Measurements from ENCODE around the gene CNNM2.

The CNNM2 gene

DNA sequence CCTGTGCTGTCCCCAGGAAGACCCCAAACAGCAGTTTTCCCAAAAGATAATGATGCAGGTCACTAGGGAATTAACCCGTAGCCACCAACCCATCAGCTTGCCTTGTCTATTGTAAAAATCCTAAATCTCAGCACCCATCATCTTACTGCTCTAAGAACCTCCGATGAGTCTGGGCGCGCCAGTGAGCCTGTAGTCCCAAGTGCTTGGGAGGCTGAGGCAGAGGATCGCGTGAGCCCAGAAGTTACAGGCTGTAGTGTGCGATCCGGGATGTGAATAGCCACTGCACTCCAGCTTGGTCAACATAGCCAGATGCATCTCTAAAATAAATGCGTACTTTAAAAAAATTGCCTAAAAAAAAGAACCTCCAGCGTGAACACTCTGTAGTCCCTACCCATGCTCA is 47.9 kb upstream of the CNNM2 start:
- Histone ChIP-seq H3K36me3 (ENCODE audit: control insufficient read depth, low read length) (no peaks in the 10 kb centered on the region), H3K79me2 (ENCODE audit: control insufficient read depth, low read length) (no peaks in the 10 kb centered on the region), H3K9me3 (ENCODE audit: control insufficient read depth, insufficient read depth, low read length) (no peaks in the 10 kb centered on the region), H3K27me3 (ENCODE audit: control insufficient read depth, low read length) (peaks cover 10% of the 10 kb centered on the region), H3K4me3 (ENCODE audit: low read length) (no peak overlapping the region), H3K9me2 (replicated peaks; ENCODE audit: control insufficient read depth, low read length) (no peaks in the 10 kb centered on the region), H3K4me2 (ENCODE audit: low read length) (no peak overlapping the region), H3K4me1 (ENCODE audit: control insufficient read depth, low read length) (no peaks in the 10 kb centered on the region), H3F3A (ENCODE audit: control insufficient read depth, insufficient read depth) (no peaks in the 10 kb centered on the region), H4K20me1 (ENCODE audit: control insufficient read depth, insufficient read depth, low read depth, low read length) (no peaks in the 10 kb centered on the region), H3K27ac (ENCODE audit: low read depth, low read length) (no peak overlapping the region)
- TF ChIP-seq, protein P1, sequence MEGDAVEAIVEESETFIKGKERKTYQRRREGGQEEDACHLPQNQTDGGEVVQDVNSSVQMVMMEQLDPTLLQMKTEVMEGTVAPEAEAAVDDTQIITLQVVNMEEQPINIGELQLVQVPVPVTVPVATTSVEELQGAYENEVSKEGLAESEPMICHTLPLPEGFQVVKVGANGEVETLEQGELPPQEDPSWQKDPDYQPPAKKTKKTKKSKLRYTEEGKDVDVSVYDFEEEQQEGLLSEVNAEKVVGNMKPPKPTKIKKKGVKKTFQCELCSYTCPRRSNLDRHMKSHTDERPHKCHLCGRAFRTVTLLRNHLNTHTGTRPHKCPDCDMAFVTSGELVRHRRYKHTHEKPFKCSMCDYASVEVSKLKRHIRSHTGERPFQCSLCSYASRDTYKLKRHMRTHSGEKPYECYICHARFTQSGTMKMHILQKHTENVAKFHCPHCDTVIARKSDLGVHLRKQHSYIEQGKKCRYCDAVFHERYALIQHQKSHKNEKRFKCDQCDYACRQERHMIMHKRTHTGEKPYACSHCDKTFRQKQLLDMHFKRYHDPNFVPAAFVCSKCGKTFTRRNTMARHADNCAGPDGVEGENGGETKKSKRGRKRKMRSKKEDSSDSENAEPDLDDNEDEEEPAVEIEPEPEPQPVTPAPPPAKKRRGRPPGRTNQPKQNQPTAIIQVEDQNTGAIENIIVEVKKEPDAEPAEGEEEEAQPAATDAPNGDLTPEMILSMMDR (IDR thresholded peaks at IDR 0.05; ENCODE audit: low read depth, low read length, poor library complexity, severe bottlenecking): no peak
- TF ChIP-seq EZH2phosphoT487 (IDR thresholded peaks at IDR 0.05; ENCODE audit: borderline replicate concordance, low read length): no peak

DNA sequence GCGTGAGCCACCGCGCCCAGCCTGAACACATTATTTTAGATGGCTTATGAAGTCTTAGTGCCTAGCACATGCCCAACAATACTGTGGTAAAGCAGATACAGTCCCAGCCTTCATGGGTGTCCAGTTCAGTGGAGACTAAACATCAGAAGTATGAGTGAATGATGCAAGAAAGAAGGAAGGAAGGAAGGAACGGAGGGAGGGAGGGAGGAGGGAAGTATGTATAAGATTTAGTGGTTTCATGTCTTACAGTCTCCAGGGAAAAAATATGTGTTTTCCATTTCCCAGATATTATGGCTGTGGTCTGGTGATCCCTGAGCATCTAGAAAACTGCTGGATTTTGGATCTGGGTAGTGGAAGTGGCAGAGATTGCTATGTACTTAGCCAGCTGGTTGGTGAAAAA is 45.9 kb upstream of the CNNM2 start:
- no peak overlapping the region for H3K27ac ChIP-seq (ENCODE audit: low read depth, low read length)
- no peaks in the 10 kb centered on the region for H3K36me3 ChIP-seq (ENCODE audit: control insufficient read depth, low read length)
- no peak overlapping the region for H3K4me2 ChIP-seq (ENCODE audit: low read length)
- no peaks in the 10 kb centered on the region for H4K20me1 ChIP-seq (ENCODE audit: control insufficient read depth, insufficient read depth, low read depth, low read length)
- peaks cover 10% of the 10 kb centered on the region for H3K27me3 ChIP-seq (ENCODE audit: control insufficient read depth, low read length)
- H3K9me2 ChIP-seq (replicated peaks; ENCODE audit: control insufficient read depth, low read length): no peaks in the 10 kb centered on the region
- no peaks in the 10 kb centered on the region for H3K9me3 ChIP-seq (ENCODE audit: control insufficient read depth, insufficient read depth, low read length)
- no peaks in the 10 kb centered on the region for H3K79me2 ChIP-seq (ENCODE audit: control insufficient read depth, low read length)
- no peaks in the 10 kb centered on the region for H3K4me1 ChIP-seq (ENCODE audit: control insufficient read depth, low read length)
- TF ChIP-seq, protein P1 (IDR thresholded peaks at IDR 0.05; ENCODE audit: low read depth, low read length, poor library complexity, severe bottlenecking): no peak
- no peak for TF ChIP-seq EZH2phosphoT487 (IDR thresholded peaks at IDR 0.05; ENCODE audit: borderline replicate concordance, low read length)
- no peak overlapping the region for H3K4me3 ChIP-seq (ENCODE audit: low read length)
- H3F3A ChIP-seq (ENCODE audit: control insufficient read depth, insufficient read depth): no peaks in the 10 kb centered on the region

DNA sequence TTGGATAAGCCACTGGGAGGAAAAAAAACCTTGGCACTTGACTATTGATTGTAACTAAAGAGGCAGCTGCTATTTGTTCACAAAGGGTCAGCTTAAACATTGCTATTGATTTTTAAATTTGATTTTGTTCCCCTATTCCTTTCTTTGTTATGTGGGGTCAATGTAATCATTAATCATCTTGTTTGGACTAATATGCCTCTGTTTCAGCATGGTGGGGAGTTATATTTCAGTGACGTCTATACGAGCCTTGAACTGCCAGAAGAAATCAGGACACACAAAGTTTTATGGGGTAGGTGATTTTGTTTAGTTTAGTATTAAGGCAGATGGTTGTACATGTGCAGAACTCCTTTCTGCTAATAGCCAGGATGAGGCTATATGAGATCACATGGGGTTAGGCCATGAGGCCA is 41.3 kb upstream of the CNNM2 start:
- Histone ChIP-seq H4K20me1 (ENCODE audit: control insufficient read depth, insufficient read depth, low read depth, low read length) (no peaks in the 10 kb centered on the region), H3K4me1 (ENCODE audit: control insufficient read depth, low read length) (no peaks in the 10 kb centered on the region), H3K9me3 (ENCODE audit: control insufficient read depth, insufficient read depth, low read length) (no peaks in the 10 kb centered on the region), H3K27me3 (ENCODE audit: control insufficient read depth, low read length) (no peaks in the 10 kb centered on the region), H3K79me2 (ENCODE audit: control insufficient read depth, low read length) (no peaks in the 10 kb centered on the region), H3K9me2 (replicated peaks; ENCODE audit: control insufficient read depth, low read length) (no peaks in the 10 kb centered on the region), H3K4me3 (ENCODE audit: low read length) (no peak overlapping the region), H3K27ac (ENCODE audit: low read depth, low read length) (no peak overlapping the region), H3F3A (ENCODE audit: control insufficient read depth, insufficient read depth) (no peaks in the 10 kb centered on the region), H3K4me2 (ENCODE audit: low read length) (no peak overlapping the region), H3K36me3 (ENCODE audit: control insufficient read depth, low read length) (no peaks in the 10 kb centered on the region)
- TF ChIP-seq EZH2phosphoT487 (IDR thresholded peaks at IDR 0.05; ENCODE audit: borderline replicate concordance, low read length): no peak
- TF ChIP-seq, protein P1 (IDR thresholded peaks at IDR 0.05; ENCODE audit: low read depth, low read length, poor library complexity, severe bottlenecking): no peak

DNA sequence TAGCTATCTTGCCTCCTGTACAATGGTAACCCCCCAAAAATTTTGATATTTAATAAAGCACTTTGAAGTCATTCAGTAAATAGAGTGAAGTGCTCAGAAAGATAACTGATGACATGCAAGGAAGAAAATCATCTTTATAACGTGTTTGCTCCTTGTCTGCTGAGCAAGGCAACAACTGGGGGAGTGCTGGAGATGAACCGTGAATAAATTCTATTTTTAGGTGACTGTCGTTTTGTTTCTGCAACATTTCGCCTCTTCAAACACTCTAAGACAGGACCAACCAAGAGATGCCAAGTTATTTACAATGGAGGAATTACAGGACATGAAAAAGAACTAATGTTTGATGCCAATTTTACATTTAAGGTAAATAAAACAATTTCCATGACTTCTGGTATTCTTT is 39.5 kb upstream of the CNNM2 start:
- Histone ChIP-seq H3K27ac (ENCODE audit: low read depth, low read length) (no peak overlapping the region), H3K27me3 (ENCODE audit: control insufficient read depth, low read length) (no peaks in the 10 kb centered on the region), H3K4me2 (ENCODE audit: low read length) (no peak overlapping the region)

More for the DNA sequence above, 39.5 kb upstream of the CNNM2 start:
- Histone ChIP-seq H3F3A (ENCODE audit: control insufficient read depth, insufficient read depth) (no peaks in the 10 kb centered on the region), H3K9me3 (ENCODE audit: control insufficient read depth, insufficient read depth, low read length) (no peaks in the 10 kb centered on the region), H3K36me3 (ENCODE audit: control insufficient read depth, low read length) (no peaks in the 10 kb centered on the region), H4K20me1 (ENCODE audit: control insufficient read depth, insufficient read depth, low read depth, low read length) (no peaks in the 10 kb centered on the region), H3K4me3 (ENCODE audit: low read length) (no peak overlapping the region), H3K4me1 (ENCODE audit: control insufficient read depth, low read length) (no peaks in the 10 kb centered on the region), H3K79me2 (ENCODE audit: control insufficient read depth, low read length) (no peaks in the 10 kb centered on the region), H3K9me2 (replicated peaks; ENCODE audit: control insufficient read depth, low read length) (no peaks in the 10 kb centered on the region)
- TF ChIP-seq, protein P1 (IDR thresholded peaks at IDR 0.05; ENCODE audit: low read depth, low read length, poor library complexity, severe bottlenecking): no peak
- no peak for TF ChIP-seq EZH2phosphoT487 (IDR thresholded peaks at IDR 0.05; ENCODE audit: borderline replicate concordance, low read length)
